Osteoblast (primary cell): Measurements from ENCODE around the gene OR8K1. TPM values are rescaled to one million over a fixed set of nuclear protein-coding genes. Genes with fewer than 3 reads are reported as not detected.

ENCODE experiments used
- DNase-seq: peaks from one replicate; pipeline ENCODE4 v3.0.0; 2011; ENCODE audit warnings: low spot score, mixed read lengths; ENCODE audit not compliant: insufficient read length; ENCODE audit errors: missing footprints
- H2AFZ ChIP-seq: 2 replicates; pipeline ENCODE4 v1.6.0; 2011; ENCODE audit warnings: mild to moderate bottlenecking, low read length
- H3K27ac ChIP-seq: 2 replicates; pipeline ENCODE4 v1.5.1; 2011; ENCODE audit warnings: mild to moderate bottlenecking, low read depth, low read length, moderate library complexity
- H3K27me3 ChIP-seq: 2 replicates; pipeline ENCODE4 v1.6.0; 2012; ENCODE audit warnings: mild to moderate bottlenecking, control low read depth, inconsistent platforms, low read length, moderate library complexity; ENCODE audit not compliant: insufficient read depth
- H3K36me3 ChIP-seq: 2 replicates; pipeline ENCODE4 v1.5.1; 2011; ENCODE audit warnings: mild to moderate bottlenecking, low read length, control low read depth, moderate library complexity; ENCODE audit not compliant: insufficient read depth
- H3K4me1 ChIP-seq: 2 replicates; pipeline ENCODE4 v1.5.1; 2011; ENCODE audit warnings: mild to moderate bottlenecking, low read length, control low read depth, moderate library complexity; ENCODE audit not compliant: insufficient read depth
- H3K4me2 ChIP-seq: 2 replicates; pipeline ENCODE4 v1.6.0; 2011; ENCODE audit warnings: mild to moderate bottlenecking, low read length; ENCODE audit not compliant: insufficient read depth
- H3K4me3 ChIP-seq: fragments of 200-600 bp; sonication (generic); 3 replicates; pipeline ENCODE4 v1.5.1; 2012; ENCODE audit warnings: mild to moderate bottlenecking, low read length, inconsistent platforms; ENCODE audit not compliant: insufficient read depth
- H3K79me2 ChIP-seq: 2 replicates; pipeline ENCODE4 v1.6.0; 2012; ENCODE audit warnings: mild to moderate bottlenecking, low read length, control low read depth, inconsistent platforms; ENCODE audit not compliant: insufficient read depth
- H3K9me3 ChIP-seq: 2 replicates; pipeline ENCODE4 v1.5.1; 2011; ENCODE audit warnings: low read depth, low read length, control low read depth
- H4K20me1 ChIP-seq: 2 replicates; pipeline ENCODE4 v1.6.0; 2012; ENCODE audit warnings: mild to moderate bottlenecking, low read length, control low read depth; ENCODE audit not compliant: insufficient read depth
- CTCF ChIP-seq: IDR thresholded peaks from 2 replicates; pipeline ENCODE4 v1.5.1; 2011; ENCODE audit warnings: mild to moderate bottlenecking, low read depth, low read length, moderate library complexity; ENCODE audit errors: extremely low read depth
- total RNA-seq: library from RNA; depleted of rRNA; stranded (reverse); fragments of >200 nt; gene quantifications from 2 replicates; pipeline ENCODE4 v1.2.3, GENCODE V29; 2012

The OR8K1 gene
- total RNA-seq, 1 donor: not detected

- Histone ChIP-seq H3K4me2 (no peak within 1 kb of the TSS), H3K79me2 (no peaks in the 10 kb centered on the region)
- no peak for TF ChIP-seq CTCF
Measured at GRCh38 chr11:56375324-56375723, 29.5 kb downstream of the OR8K1 start, which contains the start of gene OR8U1. Gene OR8U1 (plus strand): TSS chr11:56375624. CDS start chr11:56375624, 0 bp downstream.

GRCh38 chr11:56380120-56380519 lies 34.3 kb downstream of the OR8K1 start:
- no peak for TF ChIP-seq CTCF
- no peaks in the 10 kb centered on the region for H3K27me3 ChIP-seq
- H3K4me2 ChIP-seq: no peak overlapping the region
- no peaks in the 10 kb centered on the region for H3K4me1 ChIP-seq
- H4K20me1 ChIP-seq: no peaks in the 10 kb centered on the region
- peaks cover 4% of the 10 kb centered on the region for H3K9me3 ChIP-seq
- no peaks in the 10 kb centered on the region for H3K36me3 ChIP-seq
- no peak overlapping the region for H3K4me3 ChIP-seq
- H3K27ac ChIP-seq: no peak overlapping the region
- DNase-seq: no peak
- H3K79me2 ChIP-seq: no peaks in the 10 kb centered on the region
- H2AFZ ChIP-seq: no peak overlapping the region

More at GRCh38 chr11:56375324-56375723, 29.5 kb downstream of the OR8K1 start, which contains the start of gene OR8U1:
- peaks cover 7% of the 10 kb centered on the region for H3K9me3 ChIP-seq
- no peaks in the 10 kb centered on the region for H4K20me1 ChIP-seq
- DNase-seq: no peak
- H3K36me3 ChIP-seq: no peaks in the 10 kb centered on the region
- H2AFZ ChIP-seq: no peak within 1 kb of the TSS
- H3K27ac ChIP-seq: no peak within 1 kb of the TSS
- no peaks in the 10 kb centered on the region for H3K27me3 ChIP-seq
- no peaks in the 10 kb centered on the region for H3K4me1 ChIP-seq
- no peak within 1 kb of the TSS for H3K4me3 ChIP-seq

GRCh38 chr11:56394381-56394780 lies 48.5 kb downstream of the OR8K1 start:
- Histone ChIP-seq H4K20me1 (no peaks in the 10 kb centered on the region), H3K4me3 (no peak overlapping the region), H2AFZ (no peak overlapping the region), H3K4me2 (no peak overlapping the region), H3K36me3 (no peaks in the 10 kb centered on the region), H3K79me2 (no peaks in the 10 kb centered on the region), H3K27ac (no peak overlapping the region), H3K4me1 (no peaks in the 10 kb centered on the region), H3K27me3 (no peaks in the 10 kb centered on the region), H3K9me3 (peaks cover 3% of the 10 kb centered on the region)
- TF ChIP-seq CTCF: no peak
- DNase-seq: no peak

GRCh38 chr11:56396047-56396446 lies 50.2 kb downstream of the OR8K1 start:
- no peak for DNase-seq
- Histone ChIP-seq H3K9me3 (peaks cover 3% of the 10 kb centered on the region), H3K27me3 (no peaks in the 10 kb centered on the region), H2AFZ (no peak overlapping the region), H3K79me2 (no peaks in the 10 kb centered on the region), H3K36me3 (no peaks in the 10 kb centered on the region), H3K4me3 (no peak overlapping the region), H3K4me2 (no peak overlapping the region), H3K27ac (no peak overlapping the region), H4K20me1 (no peaks in the 10 kb centered on the region), H3K4me1 (no peaks in the 10 kb centered on the region)
- no peak for TF ChIP-seq CTCF

Other genes with a start within 250 kb of the OR8K1 start
- not detected in 2 replicates for gene OR8H2, start 242.4 kb upstream of the OR8K1 start, total RNA-seq
- not detected in 2 replicates for gene OR8H3, start 223.7 kb upstream of the OR8K1 start, total RNA-seq
- not detected in 2 replicates for gene OR8J3, start 205.8 kb upstream of the OR8K1 start, total RNA-seq
- gene OR8K5, start 185.7 kb upstream of the OR8K1 start, total RNA-seq: not detected in 2 replicates
- gene OR5J2, start 169.4 kb upstream of the OR8K1 start, total RNA-seq: not detected in 2 replicates
- not detected in 2 replicates for gene OR5T2, start 111.8 kb upstream of the OR8K1 start, total RNA-seq
- not detected in 2 replicates for gene OR5T3, start 93.8 kb upstream of the OR8K1 start, total RNA-seq
- gene OR5T1, start 71.9 kb upstream of the OR8K1 start, total RNA-seq: not detected in 2 replicates
- not detected in 2 replicates for gene OR8H1, start 53.8 kb upstream of the OR8K1 start, total RNA-seq
- not detected in 2 replicates for gene OR8K3, start 30.9 kb upstream of the OR8K1 start, total RNA-seq
- not detected in 2 replicates for gene OR8J1, start 8.3 kb downstream of the OR8K1 start, total RNA-seq
- not detected in 2 replicates for gene OR8U1, start 29.6 kb downstream of the OR8K1 start, total RNA-seq
- gene OR5AL1, start 66.7 kb downstream of the OR8K1 start, total RNA-seq: not detected in 2 replicates
- gene OR5M3, start 127.3 kb downstream of the OR8K1 start, total RNA-seq: not detected in 2 replicates
- gene OR5M8, start 145.3 kb downstream of the OR8K1 start, total RNA-seq: not detected in 2 replicates
- not detected in 2 replicates for gene OR5M11, start 197.2 kb downstream of the OR8K1 start, total RNA-seq
- gene OR5M10, start 231.7 kb downstream of the OR8K1 start, total RNA-seq: not detected in 2 replicates